NT2/D1 (cell line): ENCODE measurements around the gene CRAT.

Experiments
- YY1 ChIP-seq: IDR thresholded peaks from 2 replicates; pipeline ENCODE4 v1.6.1; 2011; ENCODE audit not compliant: insufficient read length, insufficient read depth
- ZNF274 ChIP-seq: IDR thresholded peaks from 2 replicates; pipeline ENCODE4 v1.6.1; 2011; ENCODE audit warnings: mild to moderate bottlenecking, low read depth, low read length

- TF ChIP-seq ZNF274 (no peak), YY1 (no peak)
Observed at GRCh38 chr9:129111528-129112151, 1.0 kb upstream of the CRAT start.
